ENCODE results near the gene DUSP8. TPM values are rescaled to one million over a fixed set of nuclear protein-coding genes. Genes with fewer than 3 reads are reported as not detected.
"Not testable (repeated sequence)": the region's sequence is repeated elsewhere in the genome, so short reads cannot be mapped to it uniquely, and the experiment has no call there.

DUSP8 gene
- total RNA-seq, 1 experiment from 2014 or later: 4.4 TPM

DNA sequence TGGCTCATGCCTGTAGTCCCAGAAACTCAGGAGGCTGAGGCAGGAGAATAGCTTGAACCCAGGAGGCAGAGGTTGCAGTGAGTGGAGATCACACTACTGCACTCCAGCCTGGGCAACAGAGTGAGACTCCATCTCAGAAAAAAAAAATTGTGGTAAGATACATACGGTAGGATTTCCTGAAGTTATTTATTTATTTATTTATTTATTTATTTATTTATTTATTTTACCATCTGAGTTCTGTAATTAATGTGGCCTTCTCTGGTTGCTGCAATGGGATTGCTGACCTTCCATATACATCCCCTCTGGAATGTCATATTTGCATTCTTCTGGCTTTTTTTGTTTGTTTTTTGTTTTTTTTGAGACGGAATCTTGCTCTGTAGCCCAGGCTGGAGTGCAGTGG is 10.8 kb upstream of the DUSP8 start:
- not testable (repeated sequence) for H3K4ac ChIP-seq (ENCODE audit: low read depth, low read length); H3K18ac ChIP-seq (ENCODE audit: insufficient read length, low read depth, low read length); H3K56ac ChIP-seq (ENCODE audit: insufficient read length, low read depth, low read length); H3K36me3 Mint-ChIP-seq (ENCODE audit: insufficient read depth in 1 of 3, low read depth in 3 of 3); H3K4me2 ChIP-seq (ENCODE audit: insufficient read depth, insufficient read length, low read length); H3K23ac ChIP-seq (ENCODE audit: insufficient read length, low read depth, low read length); H2BK120ac ChIP-seq (ENCODE audit: low read depth, low read length, poor library complexity, severe bottlenecking); H4K8ac ChIP-seq (replicated peaks; ENCODE audit: insufficient read length, low read depth, low read length); H3K9ac ChIP-seq (ENCODE audit: extremely low read depth, insufficient read length, low read length); H2BK5ac ChIP-seq (ENCODE audit: insufficient read length, low read length); H3K4me3 Mint-ChIP-seq; H3K27ac ChIP-seq (ENCODE audit: insufficient read length, low read depth, low read length); H3K4me1 Mint-ChIP-seq; H4K20me1 ChIP-seq (ENCODE audit: control insufficient read depth, insufficient read depth, insufficient read length); H3K14ac ChIP-seq (ENCODE audit: insufficient read depth, low read length); H3K9me3 ChIP-seq (ENCODE audit: control insufficient read depth, low read depth, low read length); H3K4me1 ChIP-seq (ENCODE audit: insufficient read depth, low read length); H4K91ac ChIP-seq (ENCODE audit: insufficient read length, low read depth, low read length); DNase-seq; H4K5ac ChIP-seq (ENCODE audit: insufficient read length, low read depth, low read length); H2BK12ac ChIP-seq (ENCODE audit: insufficient read length, low read depth, low read length); H3K27ac Mint-ChIP-seq; H3K79me2 ChIP-seq (ENCODE audit: insufficient read depth, low read length); H2BK20ac ChIP-seq (ENCODE audit: low read depth, low read length, poor library complexity, severe bottlenecking); H2BK15ac ChIP-seq (ENCODE audit: low read depth, low read length); H2AFZ ChIP-seq (ENCODE audit: low read length); H2AK5ac ChIP-seq (ENCODE audit: insufficient read length, low read length); H3K27me3 ChIP-seq (ENCODE audit: insufficient read depth, low read length); H3K79me1 ChIP-seq (ENCODE audit: insufficient read depth, low read depth, low read length, poor library complexity, severe bottlenecking); H3K9me3 Mint-ChIP-seq; H3K23me2 ChIP-seq (ENCODE audit: insufficient read length, low read depth, low read length, poor library complexity, severe bottlenecking); H3T11ph ChIP-seq (ENCODE audit: low read length)
- peaks cover 49% of the 10 kb centered on the region for H3K27me3 Mint-ChIP-seq (ENCODE audit: low read depth)
- WGBS (ENCODE audit: extremely low coverage, insufficient read length, low lambda C conversion rate): no CpG with 5 or more reads among the region's 2 CpGs
